GM12892 (cell line): ENCODE measurements around the gene MOCOS.

Experiments
- POLR2A ChIP-seq: IDR thresholded peaks from 2 replicates; pipeline ENCODE4 v1.6.1; 2011; ENCODE audit warnings: low read depth, low read length, control low read depth
- POLR2AphosphoS5 ChIP-seq: IDR thresholded peaks from 2 replicates; pipeline ENCODE4 v1.6.1; 2011; ENCODE audit warnings: low read depth, low read length, control low read depth

DNA sequence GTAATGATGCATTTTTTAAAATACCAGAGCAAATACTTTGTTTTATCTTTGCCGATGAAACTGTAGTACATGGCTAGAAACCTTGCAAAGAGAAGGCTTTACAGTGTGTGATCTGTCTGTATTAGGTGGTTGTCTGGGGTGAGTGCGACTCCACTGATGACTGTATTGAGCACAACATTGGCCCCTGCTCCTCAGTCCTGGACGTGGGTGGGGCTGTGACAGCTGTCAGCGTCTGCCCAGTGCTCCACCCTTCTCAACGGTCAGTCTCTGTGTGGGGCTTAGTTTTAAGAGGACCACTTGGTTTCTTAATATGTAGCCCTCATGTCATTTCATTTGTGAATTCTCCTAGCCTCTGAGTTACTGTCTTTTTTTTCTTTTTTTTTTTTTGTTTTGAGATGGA is 17.4 kb upstream of the MOCOS start:
- no peak for TF ChIP-seq POLR2A
- no peak for TF ChIP-seq POLR2AphosphoS5
